PC-3 (cell line): ENCODE results near the gene RTL5. TPM values are rescaled to one million over a fixed set of nuclear protein-coding genes. Genes with fewer than 3 reads are reported as not detected.

Experiments
- ATAC-seq: fragments of 200-7000 bp; cut with Tn5 transposase; 2 replicates; pipeline ENCODE4 v1.9.1; 2020; ENCODE audit warnings: mild to moderate bottlenecking, moderate library complexity
- BruUV-seq: library from RNA; stranded (reverse); fragments of 400-500 nt; replicated peaks from 2 replicates; lab custom pipeline; 2021; lab: Mats Ljungman, UMichigan
- CTCF ChIA-PET: fragments of 300-600 bp; sonication (Branson Sonifier 250); formaldehyde crosslinking; loops from one replicate; lab custom pipeline; 2022; ENCODE audit warnings: antibody characterized with exemption; lab: Charles Lee
- POLR2A ChIA-PET: fragments of 300-600 bp; sonication (Branson Sonifier 250); formaldehyde crosslinking; loops from one replicate; lab custom pipeline; 2022; ENCODE audit warnings: antibody characterized with exemption; ENCODE audit not compliant: unreplicated experiment; lab: Charles Lee
- DNase-seq: peaks from one replicate; pipeline ENCODE4 v3.0.0-alpha.2; 2015
- H2AFZ ChIP-seq: fragments of 300-600 bp; sonication (generic); 2 replicates; pipeline ENCODE4 v1.6.0; 2016; ENCODE audit warnings: antibody characterized with exemption, low read length
- H3F3A ChIP-seq: fragments of 300-600 bp; sonication (generic); one replicate; pipeline ENCODE4 v1.6.0; 2017; ENCODE audit warnings: antibody characterized with exemption, low read length, control low read depth, mild to moderate bottlenecking; ENCODE audit not compliant: unreplicated experiment
- H3K27ac ChIP-seq: fragments of 300-600 bp; sonication (generic); 2 replicates; pipeline ENCODE4 v1.5.1; 2016; ENCODE audit warnings: mild to moderate bottlenecking, low read length
- H3K27me3 ChIP-seq: fragments of 300-600 bp; sonication (generic); 2 replicates; pipeline ENCODE4 v1.6.1; 2016; ENCODE audit warnings: low read length, mixed read lengths
- H3K36me3 ChIP-seq: fragments of 300-600 bp; sonication (generic); 2 replicates; pipeline ENCODE4 v1.6.1; 2016; ENCODE audit warnings: low read depth, mixed run types, low read length, mixed read lengths
- H3K4me1 ChIP-seq: fragments of 300-600 bp; sonication (generic); 2 replicates; pipeline ENCODE4 v1.5.1; 2016; ENCODE audit warnings: low read length; ENCODE audit not compliant: insufficient read depth
- H3K4me2 ChIP-seq: fragments of 300-600 bp; sonication (generic); 2 replicates; pipeline ENCODE4 v1.6.0; 2016; ENCODE audit warnings: low read length
- H3K4me3 ChIP-seq: fragments of 300-600 bp; sonication (generic); 2 replicates; pipeline ENCODE4 v1.5.1; 2016; ENCODE audit warnings: mild to moderate bottlenecking, low read length, mixed read lengths
- H3K79me2 ChIP-seq: fragments of 300-600 bp; sonication (generic); 2 replicates; pipeline ENCODE4 v1.6.1; 2017; ENCODE audit warnings: low read length, mixed read lengths
- H3K9ac ChIP-seq: fragments of 300-600 bp; sonication (generic); 2 replicates; pipeline ENCODE4 v1.6.0; 2016; ENCODE audit warnings: mild to moderate bottlenecking, low read length
- H3K9me2 ChIP-seq: fragments of 300-600 bp; sonication (generic); replicated peaks from 2 replicates; pipeline ENCODE4 v1.6.1; 2016; ENCODE audit warnings: mixed run types, low read length, mixed read lengths
- H3K9me3 ChIP-seq: fragments of 300-600 bp; sonication (generic); 2 replicates; pipeline ENCODE4 v1.6.1; 2016; ENCODE audit warnings: low read length, mixed read lengths
- H4K20me1 ChIP-seq: fragments of 300-600 bp; sonication (generic); 2 replicates; pipeline ENCODE4 v1.6.1; 2016; ENCODE audit warnings: low read length, mixed read lengths
- CTCF ChIP-seq: fragments of 300-600 bp; sonication (generic); conservative IDR thresholded peaks from 2 replicates; pipeline ENCODE4 v1.5.1; 2017; ENCODE audit warnings: antibody characterized with exemption, low read depth, mild to moderate bottlenecking, low read length
- EZH2 ChIP-seq: fragments of 300-600 bp; sonication (generic); IDR thresholded peaks from one replicate; pipeline ENCODE4 v1.6.1; 2017; ENCODE audit warnings: antibody characterized with exemption, mild to moderate bottlenecking, low read length; ENCODE audit not compliant: unreplicated experiment
- EZH2phosphoT487 ChIP-seq: fragments of 300-600 bp; sonication (generic); IDR thresholded peaks from 2 replicates; pipeline ENCODE4 v1.6.1; 2018; ENCODE audit warnings: mild to moderate bottlenecking, antibody characterized with exemption, low read length, borderline replicate concordance
- intact Hi-C: fragments of 100-400 bp; cut with micrococcal nuclease; formaldehyde crosslinking; loops from 2 replicates; pipeline ENCODE4 v1.9.0; 2023
- total RNA-seq: library from RNA; depleted of rRNA; stranded (reverse); fragments of >200 nt; gene quantifications from 2 replicates; pipeline ENCODE4 v1.2.3, GENCODE V29; 2014

RTL5 gene
- total RNA-seq, 1 experiment from 2014 or later, result 0.40 TPM

- CTCF ChIA-PET, result no interaction called here
- intact Hi-C loops, result loop anchor here (2.0 to 5.0 kb wide), 2 partner anchors 55 to 257 kb away; partner anchors contain the start of gene PIN4
- no peak overlapping the region for H3K9ac ChIP-seq
- no peak overlapping the region for H3K4me2 ChIP-seq
- H3K27ac ChIP-seq, result no peak overlapping the region
- H3K79me2 ChIP-seq, result no peaks in the 10 kb centered on the region
- no peak overlapping the region for H3K4me3 ChIP-seq
- no peak for ATAC-seq
- no peaks in the 10 kb centered on the region for H3F3A ChIP-seq
- H3K9me3 ChIP-seq, result no peaks in the 10 kb centered on the region
- TF ChIP-seq EZH2 (no peak), CTCF (no peak), EZH2phosphoT487 (no peak)
- peaks cover 5% of the 10 kb centered on the region; the same call in 1 of the 2 replicates for H3K4me1 ChIP-seq
- no peaks in the 10 kb centered on the region for H3K36me3 ChIP-seq
- H3K9me2 ChIP-seq, result no peaks in the 10 kb centered on the region
- peaks cover 6% of the 10 kb centered on the region for H3K27me3 ChIP-seq
- H2AFZ ChIP-seq, result no peak overlapping the region
- H4K20me1 ChIP-seq, result no peaks in the 10 kb centered on the region
- POLR2A ChIA-PET, result no interaction called here
- DNase-seq, result no peak
- no TSS peak for BruUV-seq
Observed at GRCh38 chrX:72127332-72127731, 4.4 kb downstream of the RTL5 start.

DNA sequence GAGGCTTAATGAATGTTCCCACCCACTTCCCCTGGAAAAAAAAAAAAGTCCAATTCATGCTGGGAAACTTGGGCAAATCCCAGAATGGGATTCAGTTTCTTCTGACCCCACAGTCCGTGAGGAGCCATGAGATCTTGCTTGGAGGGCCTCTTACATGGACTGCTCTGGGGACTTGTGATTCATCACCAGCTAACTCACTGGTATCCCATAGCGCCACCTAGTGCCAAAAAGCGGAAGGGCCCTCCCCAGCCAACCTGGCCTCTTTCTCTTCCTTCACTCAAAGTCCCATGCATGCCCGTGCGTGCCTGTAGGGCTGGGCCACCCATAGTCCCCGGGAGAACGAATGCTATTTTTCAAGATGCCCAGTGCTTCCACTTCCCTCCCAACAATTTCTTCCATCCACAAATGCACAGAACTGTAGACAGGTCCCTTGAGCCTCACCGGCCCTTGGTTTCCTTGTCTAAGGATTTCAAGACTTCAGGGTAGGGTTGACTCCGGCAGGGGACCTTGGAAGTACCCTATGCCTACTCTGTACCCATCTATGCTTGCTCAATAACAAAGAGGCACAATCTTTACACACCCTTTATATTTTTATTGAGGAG lies 5.1 kb downstream of the RTL5 start:
- intact Hi-C loops, result loop anchor here (1.0 to 5.0 kb wide), 4 partner anchors 56 to 256 kb away; partner anchors contain the start of gene PIN4
- H3K4me2 ChIP-seq, result no peak overlapping the region
- no peak overlapping the region for H3K4me3 ChIP-seq
- DNase-seq (peak; percentile 86), ATAC-seq (peak; percentile 88)
- H2AFZ ChIP-seq, result no peak overlapping the region
- no TSS peak for BruUV-seq
- H3K9me3 ChIP-seq, result no peaks in the 10 kb centered on the region
- ChIA-PET CTCF (interaction anchor here (0.7 to 1.4 kb wide), 2 partner anchors 104 to 123 kb away, joined by 4 to 9 read pairs; no protein-coding TSS in a partner anchor), POLR2A (no interaction called here)
- no peak overlapping the region for H3K27ac ChIP-seq
- no peaks in the 10 kb centered on the region for H4K20me1 ChIP-seq
- TF ChIP-seq EZH2phosphoT487 (no peak), CTCF (peak; percentile 83), EZH2 (no peak)
- no peaks in the 10 kb centered on the region for H3K9me2 ChIP-seq
- H3K36me3 ChIP-seq, result no peaks in the 10 kb centered on the region
- H3K79me2 ChIP-seq, result no peaks in the 10 kb centered on the region
- peaks cover 4% of the 10 kb centered on the region for H3K27me3 ChIP-seq
- no peaks in the 10 kb centered on the region for H3F3A ChIP-seq
- H3K9ac ChIP-seq, result no peak overlapping the region
- peaks cover 10% of the 10 kb centered on the region for H3K4me1 ChIP-seq

GRCh38 chrX:72126048-72126415 lies 5.7 kb downstream of the RTL5 start:
- Histone ChIP-seq H3K27me3 (0 out of 2 replicates have a peak, but pooled peaks cover under 1% of the 10 kb centered on the region), H2AFZ (no peak overlapping the region), H3K4me3 (no peak overlapping the region), H3K9me2 (no peaks in the 10 kb centered on the region), H3F3A (no peaks in the 10 kb centered on the region), H3K27ac (no peak overlapping the region), H3K79me2 (no peaks in the 10 kb centered on the region), H3K9ac (no peak overlapping the region), H3K4me2 (no peak overlapping the region), H3K36me3 (no peaks in the 10 kb centered on the region), H4K20me1 (no peaks in the 10 kb centered on the region), H3K4me1 (peaks cover 15% of the 10 kb centered on the region), H3K9me3 (no peaks in the 10 kb centered on the region)
- ChIA-PET CTCF (interaction anchor here (1.4 kb wide), 1 partner anchor 122 kb away, joined by 9 read pairs; no protein-coding TSS in a partner anchor), POLR2A (no interaction called here)
- TF ChIP-seq EZH2 (no peak), EZH2phosphoT487 (no peak), CTCF (no peak)
- no peak for DNase-seq
- intact Hi-C loops, result loop anchor here (1.0 to 5.0 kb wide), 4 partner anchors 56 to 255 kb away; partner anchors contain the start of gene PIN4
- BruUV-seq, result no TSS peak
- ATAC-seq, result no peak
